Right ventricle myocardium superior (tissue), 1 donor: ENCODE results near the gene BSCL2. TPM values are rescaled to one million over a fixed set of nuclear protein-coding genes. Genes with fewer than 3 reads are reported as not detected.
"Not testable (repeated sequence)": the region's sequence is repeated elsewhere in the genome, so short reads cannot be mapped to it uniquely, and the experiment has no call there.

ENCODE experiments used
- ATAC-seq: fragments of 200-7000 bp; cut with Tn5 transposase; one replicate; pipeline ENCODE4 v1.9.1; 2020; ENCODE audit warnings: mild to moderate bottlenecking; ENCODE audit not compliant: poor library complexity
- DNase-seq: peaks from one replicate; pipeline ENCODE4 v3.0.0-alpha.2; 2020
- intact Hi-C: fragments of 100-400 bp; cut with DNase I; formaldehyde crosslinking; loops from one replicate; pipeline ENCODE4 v1.11.2; 2022
- long read RNA-seq: library from polyadenylated mRNA; unstranded; transcript quantifications from one replicate; pipeline ENCODE4 v2.0.0, GENCODE V29; 2021
- total RNA-seq: library from RNA; stranded (reverse); fragmentation: NEBNext Ultra II Directional; extraction: Animal tissue kit (Norgen Biotek cat#: 25700); gene quantifications from one replicate; pipeline ENCODE4 v1.2.1, GENCODE V29; 2021
- donor health status: DM: no; HTN: yes; CAD: no; lungs with severe emphysema.

Gene BSCL2
- total RNA-seq = 21.7 TPM
- long read RNA-seq, transcript BSCL2-207 (11 exons, 1,516 nt) = major isoform, 25 of 35 reads
- long read RNA-seq, partial matches to known transcripts = 0 of 35 reads
- long read RNA-seq, other reads (novel, unspliced or antisense) = 6 of 35 reads

DNA sequence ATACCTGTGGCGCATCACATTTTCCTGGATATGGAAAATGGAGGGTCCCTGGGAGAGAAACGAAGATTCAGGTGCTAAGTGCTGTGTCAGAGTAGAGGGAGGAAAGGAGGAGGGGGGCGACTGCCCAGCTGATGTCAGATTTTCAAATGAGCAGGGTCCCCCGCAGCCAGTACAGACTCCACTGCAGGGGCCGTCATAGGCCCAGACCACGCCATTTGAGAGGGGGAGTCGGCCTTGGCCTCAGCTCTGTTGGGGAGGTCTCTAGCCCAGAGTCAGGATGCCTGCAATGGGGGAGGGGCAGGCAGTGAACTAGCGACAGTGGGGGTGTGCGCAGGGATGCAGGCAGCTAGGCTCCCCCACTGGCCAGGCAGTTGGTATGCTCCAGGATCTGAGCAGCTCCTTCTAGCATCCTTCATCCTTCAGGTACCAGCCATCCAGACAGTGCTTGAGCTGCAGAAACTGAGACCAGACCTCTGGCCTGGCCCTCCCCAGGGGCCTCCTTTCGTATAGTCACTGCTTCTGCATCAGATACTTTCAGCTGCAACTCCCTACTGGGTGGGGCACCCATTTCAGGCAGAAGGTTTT, at the start of gene BSCL2, which contains the start of gene GNG3:
TSS of gene BSCL2 (minus strand) at position 148 of the 585 bp plus-strand sequence. CDS start 229 bp downstream, outside the sequence.
TSS of gene GNG3 (plus strand) at position 400 of the 585 bp plus-strand sequence. CDS start 620 bp downstream, outside the sequence.
- intact Hi-C loops = no loop called here
- DNase-seq (no peak), ATAC-seq (no peak)

DNA sequence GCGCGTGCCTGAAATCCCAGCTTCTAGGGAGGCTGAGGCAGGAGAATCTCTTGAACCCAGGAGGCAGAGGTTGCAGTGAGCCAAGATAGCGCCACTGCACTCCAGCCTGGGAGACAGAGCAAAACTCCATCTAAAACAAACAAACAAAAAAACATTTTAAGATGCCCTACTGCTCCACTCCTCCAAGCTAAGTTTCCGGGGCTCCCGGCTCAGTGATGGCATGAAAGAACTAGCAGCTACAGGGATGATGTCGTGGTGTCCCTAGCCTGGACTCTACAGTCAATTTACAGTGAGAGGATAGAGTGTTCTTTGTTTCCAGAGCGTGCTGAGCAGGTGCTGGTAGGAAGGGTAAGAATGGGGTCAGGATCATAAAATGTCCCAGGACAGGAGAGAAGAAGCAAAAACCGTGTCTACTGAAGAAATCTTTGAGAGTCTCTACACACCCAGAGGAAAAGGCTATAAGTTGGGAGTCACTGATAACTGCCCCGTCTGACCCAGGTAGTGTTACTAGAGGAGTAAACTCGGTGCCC, 47.9 kb upstream of the BSCL2 start:
- no peak for ATAC-seq
- intact Hi-C loops = no loop called here
- peak; percentile 6 for DNase-seq

DNA sequence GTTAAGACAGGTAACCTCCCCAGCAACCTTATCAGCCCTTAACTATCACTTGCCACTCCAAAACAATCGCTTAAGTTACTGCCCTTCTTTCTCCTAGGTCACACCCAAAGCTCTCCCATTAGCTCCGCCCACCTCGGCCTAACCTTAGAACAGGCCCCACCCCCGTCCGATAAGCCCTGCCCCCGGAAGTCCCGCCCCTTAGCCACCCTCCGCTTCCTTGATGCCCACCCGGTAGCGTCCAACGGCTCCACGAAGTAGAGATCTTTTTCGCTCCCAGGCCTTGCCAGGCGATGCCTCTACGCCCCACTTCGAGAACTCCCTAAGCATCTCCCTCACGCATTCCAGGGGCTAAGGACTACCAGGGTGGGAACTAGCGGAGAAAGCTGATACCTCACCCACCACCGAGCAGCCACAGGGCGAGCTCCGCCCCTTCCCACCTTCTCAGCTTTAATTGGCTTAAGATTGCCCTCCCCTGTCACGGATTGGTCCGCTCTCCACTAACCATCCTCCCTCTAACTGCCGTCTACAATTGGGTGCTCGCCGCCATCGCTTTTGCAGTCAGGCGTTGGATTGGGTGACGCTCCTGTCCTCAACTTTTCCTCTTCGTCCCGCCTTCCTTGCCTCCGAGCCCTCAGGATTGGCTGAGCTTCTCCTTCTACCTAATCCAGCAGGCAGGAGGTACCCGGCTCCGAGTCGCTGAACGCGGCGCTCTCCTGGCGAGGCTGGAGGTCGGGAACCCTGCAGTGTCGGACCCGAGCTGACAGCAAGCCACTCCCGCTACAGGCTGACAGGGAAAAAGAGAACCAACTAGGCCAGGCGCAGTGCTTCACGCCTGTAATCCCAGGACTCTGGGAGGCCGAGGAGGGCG, 46.7 kb upstream of the BSCL2 start, which contains the start of gene ZBTB3:
TSS of gene ZBTB3 (minus strand) at position 425 of the 868 bp plus-strand sequence. CDS start 496 bp downstream, outside the sequence.
- DNase-seq (peak; percentile 97), ATAC-seq (peak; percentile 97)
- intact Hi-C loops = no loop called here

DNA sequence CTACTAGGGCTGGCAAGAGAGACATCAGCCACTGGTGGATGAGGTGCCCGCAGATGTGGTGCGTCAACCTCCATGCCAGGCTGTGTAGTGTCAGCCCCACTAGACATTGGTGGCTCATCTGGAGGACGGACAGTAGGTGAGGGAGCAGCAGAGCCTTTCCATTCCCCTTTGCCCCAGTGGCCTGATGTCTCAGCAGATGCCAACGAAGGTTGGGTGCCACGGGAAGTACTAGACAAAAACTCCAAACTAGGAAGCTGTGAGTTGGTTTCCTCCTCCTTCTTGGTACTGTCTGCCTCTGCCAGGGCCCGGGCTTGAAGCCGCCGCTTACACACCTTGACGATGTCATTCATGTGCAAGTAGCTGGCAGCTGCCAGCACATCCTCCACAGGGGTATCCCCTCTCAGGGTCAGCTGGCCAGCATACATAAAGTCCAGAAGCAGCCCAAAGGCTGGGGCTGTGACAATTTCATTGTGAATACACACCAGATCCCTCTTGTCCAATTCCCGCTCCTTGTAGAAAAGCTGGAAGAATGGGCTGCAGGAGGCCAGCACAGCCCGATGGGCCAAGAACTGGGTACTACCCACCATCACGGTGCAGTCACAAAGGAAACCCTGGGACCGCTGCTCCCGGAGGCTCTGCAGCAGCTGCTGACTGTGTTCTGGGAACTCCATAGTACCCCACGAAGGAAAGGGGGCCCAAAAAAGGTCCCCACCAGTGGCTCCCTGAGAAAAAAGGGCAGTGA, 45.9 kb upstream of the BSCL2 start:
- ATAC-seq (no peak), DNase-seq (peak; percentile 42)
- intact Hi-C loops = no loop called here

DNA sequence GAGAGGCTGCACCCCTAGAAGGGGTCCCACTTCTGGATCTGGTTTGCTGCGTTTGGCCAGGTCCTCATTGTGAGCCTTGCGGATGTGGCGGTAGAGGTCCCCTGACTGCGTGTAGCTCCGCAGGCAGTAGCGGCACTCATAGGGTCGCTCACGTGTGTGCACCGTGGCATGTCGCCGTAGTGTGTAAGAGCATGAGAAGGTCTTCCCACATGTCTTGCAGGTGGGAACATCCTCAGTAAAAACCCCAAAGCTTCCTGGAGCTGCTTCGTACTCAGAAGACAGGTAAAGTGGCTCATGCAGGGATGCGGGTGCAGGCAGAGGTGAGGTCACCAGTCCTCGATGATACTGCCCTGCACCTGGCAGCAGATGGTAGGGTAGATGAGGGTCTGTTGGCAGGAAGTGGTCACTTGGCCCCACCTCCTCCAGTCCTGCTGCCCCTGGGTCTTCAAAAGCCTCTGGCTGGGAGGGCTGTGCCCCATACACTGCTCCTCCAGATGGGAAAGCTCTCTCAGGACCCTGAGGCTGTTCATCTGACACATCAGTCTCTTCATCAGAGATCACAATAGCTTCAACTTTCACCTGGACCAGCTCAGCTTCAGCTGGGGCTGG, 45.1 kb upstream of the BSCL2 start:
- DNase-seq (peak; percentile 38), ATAC-seq (no peak)
- intact Hi-C loops = no loop called here

DNA sequence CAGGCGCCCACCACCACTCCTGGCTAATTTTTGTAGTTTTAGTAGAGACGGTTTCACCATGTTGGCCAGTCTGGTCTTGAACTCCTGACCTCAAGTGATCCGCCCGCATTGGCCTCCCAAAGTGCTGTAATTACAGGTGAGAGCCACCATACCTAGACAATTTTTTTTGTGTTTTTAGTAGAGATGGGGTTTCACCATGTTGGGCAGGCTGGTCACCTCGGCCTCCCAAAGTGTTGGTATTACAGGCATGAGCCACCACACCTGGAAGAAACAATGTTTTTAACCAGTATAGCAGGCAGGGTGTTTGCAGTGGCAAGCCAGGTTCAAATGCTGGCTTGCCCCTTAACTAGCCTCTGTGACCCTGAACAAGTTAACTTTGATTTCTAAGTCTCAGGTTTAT, 42.7 kb upstream of the BSCL2 start:
- intact Hi-C loops, ATAC-seq: not testable (repeated sequence)
- DNase-seq = peak; percentile 13

DNA sequence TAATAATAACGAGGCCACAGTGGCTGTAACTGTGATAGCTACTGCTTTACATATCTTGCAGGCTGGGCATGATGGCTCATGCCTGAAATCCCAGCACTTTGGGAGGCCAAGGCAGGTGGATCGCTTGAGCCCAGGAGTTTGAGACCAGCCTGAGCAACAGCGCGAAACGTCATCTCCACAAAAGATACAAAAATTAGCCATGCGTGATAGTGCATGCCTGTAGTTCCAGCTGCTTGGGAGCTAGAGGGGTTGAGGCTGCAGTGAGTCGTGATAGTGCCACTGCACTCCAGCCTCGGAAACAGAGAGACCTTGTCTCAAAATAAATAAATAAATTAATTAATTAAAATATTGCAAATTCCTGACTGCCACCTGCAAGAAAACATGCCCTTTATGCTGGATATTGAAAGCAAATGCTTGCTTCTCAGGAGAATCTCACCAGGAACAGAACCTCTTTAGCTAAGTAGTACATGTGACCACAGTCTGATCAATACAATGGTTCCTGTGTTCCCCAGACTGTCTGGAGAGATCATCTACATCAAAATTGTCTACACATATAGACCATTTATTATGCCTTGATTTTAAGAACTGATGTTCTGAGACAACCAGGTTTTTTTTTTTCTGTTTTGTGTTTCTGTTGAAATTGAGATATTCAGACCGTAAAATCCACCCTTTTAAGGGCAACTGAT, 40.4 kb upstream of the BSCL2 start:
- intact Hi-C loops = no loop called here
- DNase-seq = no peak
- ATAC-seq = no peak

DNA sequence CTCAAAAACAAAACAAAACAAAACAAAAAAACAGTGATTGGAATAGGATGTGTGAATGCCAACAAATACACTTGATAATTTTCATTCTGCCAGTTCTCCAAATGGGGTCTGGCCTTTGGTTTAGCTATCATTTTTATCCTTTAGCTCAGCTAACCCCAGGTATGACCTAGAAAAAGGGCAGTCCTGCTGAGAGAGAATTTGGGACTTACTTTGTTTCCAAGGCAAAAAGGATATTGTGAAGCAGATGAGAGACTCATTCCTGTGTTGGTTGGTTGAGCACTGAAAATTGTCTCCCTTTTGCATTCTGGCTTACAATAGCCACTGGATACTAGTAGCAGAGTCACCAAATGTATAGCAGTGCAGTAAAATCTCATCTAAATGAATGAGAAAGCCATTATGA, 30.0 kb upstream of the BSCL2 start:
- no peak for DNase-seq

DNA sequence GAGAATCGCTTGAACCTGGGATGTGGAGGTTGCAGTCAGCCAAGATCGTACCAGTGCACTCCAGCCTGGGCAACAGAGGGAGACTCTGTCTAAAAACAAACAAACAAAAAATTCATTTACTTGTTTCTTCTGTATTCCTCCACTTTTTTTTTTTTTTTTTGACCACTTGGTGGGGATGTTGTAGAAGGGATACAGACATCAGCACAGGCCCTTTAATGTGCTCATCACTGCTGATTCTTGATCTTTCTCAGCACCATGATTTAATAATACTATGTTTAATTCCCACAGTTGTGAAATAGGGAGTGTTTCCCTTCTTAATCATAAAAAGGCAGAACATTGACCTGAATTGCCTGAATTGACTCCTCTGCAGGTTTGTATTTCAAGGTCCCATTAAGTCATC, 25.6 kb upstream of the BSCL2 start:
- ATAC-seq (no peak), DNase-seq (no peak)
- intact Hi-C loops = no loop called here

More for the DNA sequence above, 30.0 kb upstream of the BSCL2 start:
- intact Hi-C loops = no loop called here
- no peak for ATAC-seq

DNA sequence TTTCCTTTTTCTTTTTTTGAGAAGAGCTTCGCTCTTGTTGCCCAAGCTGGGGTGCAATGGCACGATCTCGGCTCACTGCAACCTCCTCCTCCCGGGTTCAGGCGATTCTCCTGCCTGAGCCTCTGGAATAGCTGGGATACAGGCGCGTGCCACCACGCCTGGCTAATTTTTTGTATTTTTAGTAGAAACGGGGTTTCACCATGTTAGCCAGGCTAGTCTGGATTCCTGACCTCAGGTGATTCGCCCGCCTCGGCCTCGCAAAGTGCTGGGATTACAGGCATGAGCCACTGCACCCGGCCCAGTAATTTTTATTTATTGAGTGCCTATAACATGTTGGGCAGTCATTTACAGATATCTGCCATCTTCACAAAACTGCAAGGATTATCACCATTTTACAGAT, 22.9 kb upstream of the BSCL2 start:
- DNase-seq, intact Hi-C loops, ATAC-seq: not testable (repeated sequence)

DNA sequence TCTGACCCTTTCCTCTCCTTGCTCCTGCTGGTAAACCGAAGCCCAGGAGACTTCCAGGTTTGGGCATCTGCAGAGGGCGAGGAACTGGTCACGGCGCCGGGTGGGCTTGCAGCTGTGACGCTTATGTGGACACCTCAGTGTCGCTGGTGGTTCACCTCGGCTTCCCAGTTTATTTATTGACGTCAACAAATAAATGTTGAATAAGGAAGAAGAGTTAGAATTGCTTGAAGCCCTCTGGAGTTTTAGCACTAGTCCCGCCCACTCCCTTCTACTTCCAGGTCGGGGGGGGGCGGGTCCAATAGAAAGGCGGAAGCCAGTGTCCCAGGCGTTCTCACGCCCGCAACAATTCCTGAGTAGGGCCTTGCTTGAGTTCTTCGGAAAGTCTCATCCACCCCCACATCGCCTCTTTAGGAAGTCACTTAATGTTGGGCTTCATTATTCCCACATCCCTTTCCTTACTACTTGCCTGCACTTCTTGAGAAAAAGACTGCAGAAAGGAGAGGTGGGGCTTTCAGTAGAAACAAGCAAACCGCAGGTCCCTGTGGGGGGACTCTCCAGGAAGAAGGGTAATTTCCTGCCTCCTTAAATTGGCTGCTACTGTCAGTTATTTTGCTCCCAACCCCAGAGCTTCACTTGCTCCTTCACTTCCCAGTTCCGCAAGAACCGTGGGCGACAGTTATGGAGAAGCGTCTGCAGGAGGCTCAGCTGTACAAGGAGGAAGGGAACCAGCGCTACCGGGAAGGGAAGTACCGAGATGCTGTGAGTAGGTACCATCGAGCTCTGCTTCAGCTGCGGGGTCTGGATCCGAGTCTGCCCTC, 21.2 kb upstream of the BSCL2 start, which contains the start of gene TTC9C:
TSS of gene TTC9C (plus strand) at position 316 of the 818 bp plus-strand sequence. CDS start at position 679, 363 bp downstream.
- DNase-seq (peak; percentile 90), ATAC-seq (peak; percentile 76)
- intact Hi-C loops = no loop called here

DNA sequence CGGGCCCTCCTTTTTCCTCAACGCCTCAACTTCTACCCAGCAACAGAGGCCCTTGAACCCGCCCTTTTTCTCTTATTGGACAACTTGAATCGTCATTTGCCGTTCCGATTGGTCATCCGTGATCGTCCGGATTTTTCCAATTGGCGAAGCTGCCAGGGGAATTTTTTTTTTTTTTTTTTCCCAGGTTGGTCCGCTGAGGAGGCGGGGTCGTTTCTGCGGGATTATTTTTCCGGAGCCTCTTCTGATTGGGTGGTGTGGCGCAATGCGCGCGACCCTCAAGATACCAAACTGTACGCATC, 20.6 kb upstream of the BSCL2 start:
- DNase-seq (peak; percentile 89), ATAC-seq (peak; percentile 83)
- intact Hi-C loops = no loop called here

DNA sequence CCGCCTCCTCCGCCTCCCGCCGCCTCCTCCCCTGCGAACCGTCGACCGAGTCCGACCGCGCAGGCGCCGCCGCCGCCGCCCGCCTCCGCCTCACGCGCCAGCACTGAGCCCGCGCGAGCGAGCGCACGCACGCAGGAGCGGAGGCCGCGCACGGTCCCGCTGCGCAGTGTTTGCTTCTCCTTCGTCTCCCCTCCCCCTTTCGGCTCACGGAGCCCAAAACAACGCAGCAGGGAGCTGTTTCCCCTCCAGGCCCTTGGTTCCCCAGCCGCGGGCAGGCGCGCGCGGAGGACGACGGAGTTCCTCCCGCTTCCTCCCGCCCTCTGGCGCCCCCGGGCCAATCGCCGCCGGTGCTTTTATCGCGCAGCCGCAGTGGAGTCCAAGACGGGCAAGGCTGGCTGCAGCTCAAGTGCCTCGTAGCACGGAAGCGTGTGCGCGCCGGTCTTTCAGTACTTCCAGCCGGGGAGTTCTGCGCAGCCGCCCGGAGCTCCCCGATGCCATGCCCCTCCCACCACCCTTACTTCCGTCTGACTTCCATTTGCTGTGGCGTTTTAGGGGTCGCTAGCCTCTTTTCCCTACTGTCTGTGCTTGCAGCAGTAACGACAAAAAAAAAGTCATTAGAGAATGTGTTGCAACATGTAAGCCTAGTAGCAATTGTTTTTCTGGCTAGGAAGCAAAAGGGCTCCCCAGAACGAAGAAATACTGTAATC, 20.1 kb upstream of the BSCL2 start, which contains the start of gene HNRNPUL2:
TSS of gene HNRNPUL2 (minus strand) at position 293 of the 707 bp plus-strand sequence. CDS start 301 bp downstream, outside the sequence.
- intact Hi-C loops = no loop called here
- DNase-seq (peak; percentile 99), ATAC-seq (peak; percentile 94)

DNA sequence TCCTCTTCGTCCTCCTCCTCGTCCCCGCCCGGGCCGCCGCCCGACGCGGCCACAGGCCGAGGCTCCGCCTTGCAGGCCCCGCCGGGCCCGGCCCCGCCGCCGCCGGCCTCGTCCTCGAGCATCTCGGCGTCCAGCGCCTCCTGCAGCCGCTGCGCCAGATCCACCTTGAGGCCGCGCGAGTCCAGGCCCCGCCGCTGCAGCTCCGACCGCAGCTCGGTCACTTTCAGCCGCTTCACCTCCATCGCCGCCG, 19.6 kb upstream of the BSCL2 start:
- no peak for DNase-seq
- intact Hi-C loops = no loop called here
- ATAC-seq = peak; percentile 3

DNA sequence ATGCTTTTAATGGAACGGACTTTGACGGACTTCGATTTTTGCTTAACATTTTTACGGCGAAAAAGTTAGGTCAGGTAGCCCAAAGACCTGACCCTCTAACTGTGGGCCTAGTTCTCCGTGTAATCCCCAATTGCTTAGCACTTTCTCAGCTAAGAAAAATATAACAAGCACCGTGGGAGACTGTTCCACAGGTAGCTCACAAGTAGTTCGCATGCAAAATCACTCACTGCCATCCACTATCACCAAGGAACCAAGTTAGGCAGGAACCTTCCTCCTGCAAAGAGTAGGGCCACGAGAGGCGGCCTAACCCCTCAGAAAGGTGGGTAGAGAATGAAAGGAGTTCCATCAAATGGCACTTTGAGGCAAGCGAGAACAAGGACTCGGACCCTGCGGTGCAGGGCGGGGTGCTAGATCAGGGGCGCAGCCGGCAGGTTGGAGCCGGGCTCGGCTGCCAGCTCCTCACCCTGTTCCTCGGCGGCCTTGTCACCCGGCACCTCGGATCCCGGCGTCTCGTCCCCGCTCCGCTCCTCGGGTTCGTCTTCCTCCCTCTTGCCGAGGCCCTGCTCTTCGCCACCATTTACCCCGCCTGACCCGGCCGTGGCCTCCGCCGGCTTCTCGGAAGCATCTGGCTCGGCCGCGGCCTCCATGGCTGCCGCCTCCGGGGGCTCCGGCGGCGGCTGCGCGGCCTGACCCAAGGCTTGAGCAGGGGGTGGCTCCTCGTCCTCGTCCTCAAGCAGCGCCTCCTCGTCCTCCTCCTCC, 19.1 kb upstream of the BSCL2 start:
- no peak for ATAC-seq
- DNase-seq = no peak
- intact Hi-C loops = no loop called here

DNA sequence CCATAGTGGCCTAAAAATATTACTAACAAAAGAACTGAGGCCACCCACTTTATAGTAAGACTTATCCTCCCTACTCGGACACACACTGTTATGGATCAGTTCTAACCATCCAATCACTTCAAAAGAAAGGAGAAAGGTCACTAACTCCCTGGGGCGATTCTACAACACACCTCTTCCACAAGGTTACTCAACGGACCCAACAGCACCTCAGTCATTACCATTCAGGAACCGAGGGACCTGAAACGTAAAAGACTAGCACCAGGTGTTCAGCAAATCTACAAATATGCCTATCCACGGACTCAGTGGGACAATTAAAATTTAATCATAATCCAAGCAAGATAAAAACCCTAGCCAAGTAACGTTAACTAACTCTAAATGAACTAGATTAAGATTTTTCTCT, 18.4 kb upstream of the BSCL2 start:
- intact Hi-C loops = no loop called here
- ATAC-seq (no peak), DNase-seq (no peak)
